WTC11 (cell line): Measurements from ENCODE around the gene SDHAF2. TPM values are rescaled to one million over a fixed set of nuclear protein-coding genes. Genes with fewer than 3 reads are reported as not detected.

Experiments used
- ATAC-seq: fragments of 200-7000 bp; cut with Tn5 transposase; 2 replicates; pipeline ENCODE4 v1.10.0; 2021; ENCODE audit warnings: mild to moderate bottlenecking, moderate library complexity
- CTCF ChIA-PET: fragments of 300-600 bp; sonication (Branson Sonifier 250); formaldehyde crosslinking; loops from one replicate; lab custom pipeline; 2021; ENCODE audit warnings: antibody characterized with exemption; lab: Charles Lee
- POLR2A ChIA-PET: fragments of 350-600 bp; sonication (Branson Sonifier 250); formaldehyde crosslinking; loops from one replicate; lab custom pipeline; 2021; ENCODE audit warnings: antibody characterized with exemption; lab: Charles Lee
- DNase-seq: peaks from one replicate; pipeline ENCODE4 v3.0.0; 2021; ENCODE audit warnings: low spot score
- H3K27ac Mint-ChIP-seq: 2 replicates; pipeline ENCODE4 v1.8.0; 2021; ENCODE audit warnings: mixed read lengths
- H3K27me3 Mint-ChIP-seq: 2 replicates; pipeline ENCODE4 v1.8.0; 2021; ENCODE audit warnings: low read depth, mild to moderate bottlenecking, moderate library complexity, mixed read lengths
- H3K36me3 Mint-ChIP-seq: 2 replicates; pipeline ENCODE4 v1.8.0; 2021; ENCODE audit warnings: mixed read lengths
- H3K4me1 Mint-ChIP-seq: 2 replicates; pipeline ENCODE4 v1.8.0; 2022; ENCODE audit warnings: mixed read lengths
- H3K4me3 Mint-ChIP-seq: 2 replicates; pipeline ENCODE4 v1.8.0; 2021; ENCODE audit warnings: mild to moderate bottlenecking, moderate library complexity, mixed read lengths
- H3K9me3 Mint-ChIP-seq: 2 replicates; pipeline ENCODE4 v1.8.0; 2021; ENCODE audit warnings: mixed read lengths
- ARID4B ChIP-seq: sonication (generic); formaldehyde crosslinking; IDR thresholded peaks from 2 replicates; pipeline ENCODE4 v1.8.0; 2023; ENCODE audit warnings: missing genetic modification reagents, mild to moderate bottlenecking, borderline replicate concordance
- ATF2 ChIP-seq: sonication (generic); formaldehyde crosslinking; IDR thresholded peaks from 2 replicates; pipeline ENCODE4 v1.8.1; 2022; ENCODE audit warnings: low read depth, missing genetic modification reagents, borderline replicate concordance
- ESRRA ChIP-seq: sonication (generic); formaldehyde crosslinking; IDR thresholded peaks from 2 replicates; pipeline ENCODE4 v1.8.1; 2022; ENCODE audit warnings: mild to moderate bottlenecking, missing genetic modification reagents, borderline replicate concordance
- IRF1 ChIP-seq: sonication (generic); formaldehyde crosslinking; IDR thresholded peaks from 2 replicates; pipeline ENCODE4 v1.8.0; 2023; ENCODE audit warnings: missing genetic modification reagents
- JUN ChIP-seq: sonication (generic); formaldehyde crosslinking; IDR thresholded peaks from 2 replicates; pipeline ENCODE4 v1.8.0; 2023; ENCODE audit warnings: mild to moderate bottlenecking, missing genetic modification reagents
- MYBL2 ChIP-seq: sonication (generic); formaldehyde crosslinking; IDR thresholded peaks from 2 replicates; pipeline ENCODE4 v1.8.1; 2023; ENCODE audit warnings: mild to moderate bottlenecking, moderate library complexity, missing genetic modification reagents
- NFE2L1 ChIP-seq: sonication (generic); formaldehyde crosslinking; IDR thresholded peaks from 2 replicates; pipeline ENCODE4 v1.8.1; 2023; ENCODE audit warnings: missing genetic modification reagents
- NR3C1 ChIP-seq: sonication (generic); formaldehyde crosslinking; conservative IDR thresholded peaks from 2 replicates; pipeline ENCODE4 v1.8.1; 2023; ENCODE audit warnings: low read depth, mild to moderate bottlenecking, missing genetic modification reagents
- ZNF425 ChIP-seq: fragments of 250-450 bp; sonication (Bioruptor Pico); conservative IDR thresholded peaks from 2 replicates; pipeline ENCODE4 v1.9.0; 2021; ENCODE audit warnings: mild to moderate bottlenecking
- total RNA-seq: library from RNA; stranded (reverse); gene quantifications from 3 replicates; pipeline ENCODE4 v1.2.3, GENCODE V29; 2021
- TF ChIP-seq, protein P1 (sequence below): fragments of 200-600 bp; IDR thresholded peaks from 2 replicates; pipeline ENCODE4 v1.8.0; 2022; ENCODE audit warnings: antibody characterized with exemption
- TF ChIP-seq, protein P2 (sequence below): sonication (generic); formaldehyde crosslinking; IDR thresholded peaks from 2 replicates; pipeline ENCODE4 v1.8.1; 2023; ENCODE audit warnings: mild to moderate bottlenecking, missing genetic modification reagents
- TF ChIP-seq, protein P3 (sequence below): sonication (generic); formaldehyde crosslinking; IDR thresholded peaks from 2 replicates; pipeline ENCODE4 v1.8.0; 2022; ENCODE audit warnings: mild to moderate bottlenecking, missing genetic modification reagents
- TF ChIP-seq, protein P4 (sequence below): sonication (generic); formaldehyde crosslinking; IDR thresholded peaks from 2 replicates; pipeline ENCODE4 v1.8.1; 2022; ENCODE audit warnings: mild to moderate bottlenecking, moderate library complexity, missing genetic modification reagents

Gene SDHAF2
- total RNA-seq, 1 experiment from 2014 or later, result 36.5 TPM

GRCh38 chr11:61484541-61484940 lies 54.6 kb downstream of the SDHAF2 start (continued):
- TF ChIP-seq, protein P1, sequence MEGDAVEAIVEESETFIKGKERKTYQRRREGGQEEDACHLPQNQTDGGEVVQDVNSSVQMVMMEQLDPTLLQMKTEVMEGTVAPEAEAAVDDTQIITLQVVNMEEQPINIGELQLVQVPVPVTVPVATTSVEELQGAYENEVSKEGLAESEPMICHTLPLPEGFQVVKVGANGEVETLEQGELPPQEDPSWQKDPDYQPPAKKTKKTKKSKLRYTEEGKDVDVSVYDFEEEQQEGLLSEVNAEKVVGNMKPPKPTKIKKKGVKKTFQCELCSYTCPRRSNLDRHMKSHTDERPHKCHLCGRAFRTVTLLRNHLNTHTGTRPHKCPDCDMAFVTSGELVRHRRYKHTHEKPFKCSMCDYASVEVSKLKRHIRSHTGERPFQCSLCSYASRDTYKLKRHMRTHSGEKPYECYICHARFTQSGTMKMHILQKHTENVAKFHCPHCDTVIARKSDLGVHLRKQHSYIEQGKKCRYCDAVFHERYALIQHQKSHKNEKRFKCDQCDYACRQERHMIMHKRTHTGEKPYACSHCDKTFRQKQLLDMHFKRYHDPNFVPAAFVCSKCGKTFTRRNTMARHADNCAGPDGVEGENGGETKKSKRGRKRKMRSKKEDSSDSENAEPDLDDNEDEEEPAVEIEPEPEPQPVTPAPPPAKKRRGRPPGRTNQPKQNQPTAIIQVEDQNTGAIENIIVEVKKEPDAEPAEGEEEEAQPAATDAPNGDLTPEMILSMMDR, result no peak
- no peak for TF ChIP-seq ATF2 (CRISPR knock-in tag)

GRCh38 chr11:61485080-61485479 lies 55.2 kb downstream of the SDHAF2 start:
- no peak for TF ChIP-seq MYBL2 (CRISPR knock-in tag)
- TF ChIP-seq, protein P2, sequence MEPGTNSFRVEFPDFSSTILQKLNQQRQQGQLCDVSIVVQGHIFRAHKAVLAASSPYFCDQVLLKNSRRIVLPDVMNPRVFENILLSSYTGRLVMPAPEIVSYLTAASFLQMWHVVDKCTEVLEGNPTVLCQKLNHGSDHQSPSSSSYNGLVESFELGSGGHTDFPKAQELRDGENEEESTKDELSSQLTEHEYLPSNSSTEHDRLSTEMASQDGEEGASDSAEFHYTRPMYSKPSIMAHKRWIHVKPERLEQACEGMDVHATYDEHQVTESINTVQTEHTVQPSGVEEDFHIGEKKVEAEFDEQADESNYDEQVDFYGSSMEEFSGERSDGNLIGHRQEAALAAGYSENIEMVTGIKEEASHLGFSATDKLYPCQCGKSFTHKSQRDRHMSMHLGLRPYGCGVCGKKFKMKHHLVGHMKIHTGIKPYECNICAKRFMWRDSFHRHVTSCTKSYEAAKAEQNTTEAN (CRISPR knock-in tag), result no peak
- TF ChIP-seq, protein P3, sequence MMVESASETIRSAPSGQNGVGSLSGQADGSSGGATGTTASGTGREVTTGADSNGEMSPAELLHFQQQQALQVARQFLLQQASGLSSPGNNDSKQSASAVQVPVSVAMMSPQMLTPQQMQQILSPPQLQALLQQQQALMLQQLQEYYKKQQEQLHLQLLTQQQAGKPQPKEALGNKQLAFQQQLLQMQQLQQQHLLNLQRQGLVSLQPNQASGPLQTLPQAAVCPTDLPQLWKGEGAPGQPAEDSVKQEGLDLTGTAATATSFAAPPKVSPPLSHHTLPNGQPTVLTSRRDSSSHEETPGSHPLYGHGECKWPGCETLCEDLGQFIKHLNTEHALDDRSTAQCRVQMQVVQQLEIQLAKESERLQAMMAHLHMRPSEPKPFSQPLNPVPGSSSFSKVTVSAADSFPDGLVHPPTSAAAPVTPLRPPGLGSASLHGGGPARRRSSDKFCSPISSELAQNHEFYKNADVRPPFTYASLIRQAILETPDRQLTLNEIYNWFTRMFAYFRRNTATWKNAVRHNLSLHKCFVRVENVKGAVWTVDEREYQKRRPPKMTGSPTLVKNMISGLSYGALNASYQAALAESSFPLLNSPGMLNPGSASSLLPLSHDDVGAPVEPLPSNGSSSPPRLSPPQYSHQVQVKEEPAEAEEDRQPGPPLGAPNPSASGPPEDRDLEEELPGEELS (CRISPR knock-in tag), result no peak
- TF ChIP-seq ARID4B (CRISPR knock-in tag), result no peak
- POLR2A ChIA-PET, result no interaction called here
- DNase-seq (no peak), ATAC-seq (no peak)
- Mint-ChIP-seq H3K4me3 (no peak overlapping the region), H3K27ac (no peak overlapping the region), H3K27me3 (peaks cover 9% of the 10 kb centered on the region; the same call in 1 of the 2 replicates), H3K4me1 (peaks cover 52% of the 10 kb centered on the region), H3K9me3 (no peaks in the 10 kb centered on the region), H3K36me3 (0 out of 2 replicates have a peak, but pooled peaks cover 2% of the 10 kb centered on the region)
- CTCF ChIA-PET, result interaction anchor here (0.9 to 11.7 kb wide), 5 partner anchors 28 to 153 kb away, joined by 3 to 552 read pairs (median 18); partner anchors contain the start of gene LRRC10B

DNA sequence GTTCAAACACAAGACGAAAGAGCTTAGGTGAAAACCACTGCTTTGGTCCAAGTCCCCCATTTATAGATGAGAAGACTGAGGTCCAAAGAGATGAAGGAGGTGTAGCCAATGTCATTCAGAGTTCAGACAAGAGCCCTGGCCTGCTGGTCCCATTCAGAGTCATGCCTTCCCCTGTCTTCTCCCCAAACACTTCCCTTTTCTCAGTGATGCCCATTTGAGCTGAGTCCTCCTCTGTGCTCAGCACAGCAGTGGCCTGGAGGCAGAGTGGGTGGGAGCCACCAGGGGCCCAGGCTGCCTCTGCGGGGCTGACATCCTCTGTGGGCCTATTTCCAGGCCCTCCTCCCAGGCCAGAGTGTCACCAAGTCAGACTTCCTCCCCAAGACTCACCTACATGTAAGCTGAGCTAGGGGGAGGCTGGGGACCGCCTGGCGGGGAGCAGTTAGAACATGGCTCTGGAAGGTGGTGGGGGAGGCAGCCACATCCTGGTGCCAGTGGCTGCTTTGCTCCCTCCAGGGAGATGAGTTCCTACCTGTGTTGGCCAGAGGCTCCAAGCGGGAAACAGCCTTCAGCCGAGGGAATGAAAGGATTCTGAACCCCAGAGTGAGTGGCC lies 56.2 kb downstream of the SDHAF2 start:
- Mint-ChIP-seq H3K27me3 (peaks cover 9% of the 10 kb centered on the region; the same call in 1 of the 2 replicates), H3K27ac (no peak overlapping the region), H3K4me3 (no peak overlapping the region), H3K4me1 (peaks cover 50% of the 10 kb centered on the region), H3K9me3 (no peaks in the 10 kb centered on the region), H3K36me3 (0 out of 2 replicates have a peak, but pooled peaks cover 2% of the 10 kb centered on the region)
- no peak for ATAC-seq
- CTCF ChIA-PET, result interaction anchor here (0.8 to 11.7 kb wide), 5 partner anchors 15 to 152 kb away, joined by 3 to 552 read pairs (median 7); partner anchors contain the start of gene LRRC10B
- POLR2A ChIA-PET, result no interaction called here
- DNase-seq, result no peak
- TF ChIP-seq MYBL2 (CRISPR knock-in tag), result no peak
- no peak for TF ChIP-seq ZNF425
- TF ChIP-seq, protein P4, sequence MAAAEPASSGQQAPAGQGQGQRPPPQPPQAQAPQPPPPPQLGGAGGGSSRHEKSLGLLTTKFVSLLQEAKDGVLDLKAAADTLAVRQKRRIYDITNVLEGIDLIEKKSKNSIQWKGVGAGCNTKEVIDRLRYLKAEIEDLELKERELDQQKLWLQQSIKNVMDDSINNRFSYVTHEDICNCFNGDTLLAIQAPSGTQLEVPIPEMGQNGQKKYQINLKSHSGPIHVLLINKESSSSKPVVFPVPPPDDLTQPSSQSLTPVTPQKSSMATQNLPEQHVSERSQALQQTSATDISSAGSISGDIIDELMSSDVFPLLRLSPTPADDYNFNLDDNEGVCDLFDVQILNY (CRISPR knock-in tag), result no peak
- TF ChIP-seq NFE2L1 (CRISPR knock-in tag), result no peak
- no peak for TF ChIP-seq IRF1 (CRISPR knock-in tag)
- TF ChIP-seq ESRRA, result no peak
- no peak for TF ChIP-seq JUN (CRISPR knock-in tag)
- TF ChIP-seq NR3C1, result no peak
